Measurements from ENCODE around the gene BCL2. TPM values are rescaled to one million over a fixed set of nuclear protein-coding genes. Genes with fewer than 3 reads are reported as not detected.

Gene BCL2
- total RNA-seq, 4 donors from 2014 or later = 14.3 to 34.8 (median 23.5) TPM

- in situ Hi-C loops (cut with MboI; ENCODE audit: low pct_ligation_motif_present in 1 of 4, low pct_unique_long_range_greater_than_20kb in 1 of 4, low sequenced_read_pairs in 3 of 4) (no loop called here), intact Hi-C loops (cut with DNase I; ENCODE audit: low total_unique reads) (no loop called here)
- Histone ChIP-seq H3K27me3 (no peaks in the 10 kb centered on the region), H3K36me3 (no peaks in the 10 kb centered on the region), H3K27ac (peak overlapping the region; percentile 80 to 88 (median 84)), H3K9me3 (no peaks in the 10 kb centered on the region), H3K4me3 (no peak overlapping the region), H3K4me1 (peaks cover 66 to 98% (median 81%) of the 10 kb centered on the region in 4 donors)
- DNase-seq = no peak
- TF ChIP-seq POLR2A (IDR thresholded peaks at IDR 0.05) (no peak), EP300 (IDR thresholded peaks at IDR 0.05; ENCODE audit: low read depth) (no peak), POLR2AphosphoS5 (IDR thresholded peaks at IDR 0.05) (no peak), CTCF (IDR thresholded peaks at IDR 0.05) (no peak)
- WGBS, 2 donors (ENCODE audit: low coverage in 1 of 2) = 18 to 39% methylated on average over 3 to 5 of the region's 5 CpGs
Observed at GRCh38 chr18:63182861-63183260, 136.7 kb downstream of the BCL2 start.

- in situ Hi-C loops (cut with MboI; ENCODE audit: low pct_ligation_motif_present in 1 of 4, low pct_unique_long_range_greater_than_20kb in 1 of 4, low sequenced_read_pairs in 3 of 4) (no loop called here), intact Hi-C loops (cut with DNase I; ENCODE audit: low total_unique reads) (no loop called here)
- DNase-seq = no peak
- 20 to 40% methylated on average over 1 to 5 of the region's 5 CpGs for WGBS, 2 donors (ENCODE audit: low coverage in 1 of 2)
- H3K27ac ChIP-seq = peak overlapping the region; percentile 80 to 88 (median 84)
- no peaks in the 10 kb centered on the region for H3K9me3 ChIP-seq
- no peaks in the 10 kb centered on the region for H3K27me3 ChIP-seq
- H3K36me3 ChIP-seq = no peaks in the 10 kb centered on the region
- H3K4me3 ChIP-seq = peak overlapping the region in 1 of 4 donors; percentile 8
- TF ChIP-seq POLR2AphosphoS5 (IDR thresholded peaks at IDR 0.05) (peak in 2 of 3 donors; percentile 37 to 54), POLR2A (IDR thresholded peaks at IDR 0.05) (no peak), EP300 (IDR thresholded peaks at IDR 0.05; ENCODE audit: low read depth) (no peak)
- H3K4me1 ChIP-seq = peaks cover 63 to 98% (median 82%) of the 10 kb centered on the region in 4 donors
Observed at GRCh38 chr18:63182310-63182772, 137.2 kb downstream of the BCL2 start.

- intact Hi-C loops (cut with DNase I; ENCODE audit: low total_unique reads) (no loop called here), in situ Hi-C loops (cut with MboI; ENCODE audit: low pct_ligation_motif_present in 1 of 4, low pct_unique_long_range_greater_than_20kb in 1 of 4, low sequenced_read_pairs in 3 of 4) (no loop called here)
- H3K27me3 ChIP-seq = no peaks in the 10 kb centered on the region
- peak overlapping the region; percentile 80 to 88 (median 84) for H3K27ac ChIP-seq
- peak overlapping the region in 1 of 4 donors; percentile 8 for H3K4me3 ChIP-seq
- 40% methylated on average over 5 of the region's 5 CpGs; no CpG with 5 or more reads in 1 of the 2 donors for WGBS, 2 donors (ENCODE audit: low coverage in 1 of 2)
- DNase-seq = no peak
- TF ChIP-seq CTCF (IDR thresholded peaks at IDR 0.05) (no peak), EP300 (IDR thresholded peaks at IDR 0.05; ENCODE audit: low read depth) (no peak), POLR2AphosphoS5 (IDR thresholded peaks at IDR 0.05) (no peak), POLR2A (IDR thresholded peaks at IDR 0.05) (no peak)
- H3K4me1 ChIP-seq = peaks cover 57 to 98% (median 78%) of the 10 kb centered on the region in 4 donors
- H3K36me3 ChIP-seq = no peaks in the 10 kb centered on the region
- H3K9me3 ChIP-seq = no peaks in the 10 kb centered on the region
Observed at GRCh38 chr18:63181706-63182309, 137.8 kb downstream of the BCL2 start.

GRCh38 chr18:63180971-63181376, 138.6 kb downstream of the BCL2 start:
- TF ChIP-seq CTCF (IDR thresholded peaks at IDR 0.05) (no peak), POLR2A (IDR thresholded peaks at IDR 0.05) (no peak), POLR2AphosphoS5 (IDR thresholded peaks at IDR 0.05) (no peak), EP300 (IDR thresholded peaks at IDR 0.05; ENCODE audit: low read depth) (no peak)
- Histone ChIP-seq H3K27ac (peak overlapping the region; percentile 80 to 88 (median 84)), H3K4me3 (no peak overlapping the region), H3K36me3 (no peaks in the 10 kb centered on the region), H3K9me3 (no peaks in the 10 kb centered on the region), H3K4me1 (peaks cover 55 to 90% (median 70%) of the 10 kb centered on the region in 4 donors), H3K27me3 (no peaks in the 10 kb centered on the region)
- no peak for DNase-seq
- intact Hi-C loops (cut with DNase I; ENCODE audit: low total_unique reads) (no loop called here), in situ Hi-C loops (cut with MboI; ENCODE audit: low pct_ligation_motif_present in 1 of 4, low pct_unique_long_range_greater_than_20kb in 1 of 4, low sequenced_read_pairs in 3 of 4) (no loop called here)
- WGBS, 2 donors (ENCODE audit: low coverage in 1 of 2) = 69 to 72% methylated on average over 5 of the region's 5 CpGs

Measured in transverse colon (tissue), 4 donors.